ENCODE data around the gene KEL.

The KEL gene

DNA sequence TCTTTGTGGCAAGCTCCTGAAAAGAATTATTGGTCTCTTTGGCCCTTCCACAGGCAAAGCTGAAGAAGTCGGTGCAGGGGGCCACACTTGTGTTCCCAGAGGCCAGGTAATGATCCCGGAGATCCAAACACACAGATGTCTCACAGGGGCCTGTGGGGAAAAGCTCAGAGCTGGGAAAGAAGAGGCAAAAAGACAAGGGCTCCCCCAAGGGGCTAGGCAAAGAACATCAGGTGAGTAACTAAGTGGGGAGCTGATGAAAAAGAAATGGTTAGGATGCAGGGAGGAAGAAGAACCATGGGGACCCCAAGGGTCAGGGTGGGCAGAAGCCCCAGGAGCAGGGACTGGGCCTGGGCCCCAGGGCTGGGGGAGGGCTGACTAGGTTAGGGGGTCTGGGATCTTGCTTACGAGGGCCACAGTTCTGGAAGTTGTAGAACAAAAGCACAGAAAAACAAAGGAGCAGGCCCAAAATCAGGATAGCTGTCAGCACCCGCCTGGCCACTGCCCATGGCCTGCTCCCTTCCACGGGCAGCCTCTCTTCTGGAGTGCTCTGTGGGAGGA lies 1.1 kb downstream of the KEL start:
- no peak for DNase-seq (ENCODE audit: low spot score)

DNA sequence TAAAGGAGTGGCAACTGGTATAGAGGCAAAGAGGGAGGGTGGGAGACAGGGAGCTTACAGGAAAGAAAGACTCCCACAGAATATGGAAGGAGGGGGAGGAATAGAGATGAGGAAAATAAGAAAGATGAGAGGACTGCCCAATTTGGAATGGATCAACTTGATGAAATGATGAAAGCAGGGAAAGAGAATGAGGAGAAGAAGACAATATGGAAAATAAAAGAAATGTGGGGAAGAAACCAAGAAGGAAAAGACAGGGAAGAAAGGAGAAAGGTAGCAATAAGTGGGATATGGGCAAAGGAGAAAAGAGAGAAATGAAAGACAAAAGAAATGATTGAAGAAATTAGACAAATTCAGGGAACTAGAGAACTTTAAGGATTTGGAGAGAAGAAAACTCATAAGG lies 3.0 kb downstream of the KEL start:
- no peak for DNase-seq (ENCODE audit: low spot score)

DNA sequence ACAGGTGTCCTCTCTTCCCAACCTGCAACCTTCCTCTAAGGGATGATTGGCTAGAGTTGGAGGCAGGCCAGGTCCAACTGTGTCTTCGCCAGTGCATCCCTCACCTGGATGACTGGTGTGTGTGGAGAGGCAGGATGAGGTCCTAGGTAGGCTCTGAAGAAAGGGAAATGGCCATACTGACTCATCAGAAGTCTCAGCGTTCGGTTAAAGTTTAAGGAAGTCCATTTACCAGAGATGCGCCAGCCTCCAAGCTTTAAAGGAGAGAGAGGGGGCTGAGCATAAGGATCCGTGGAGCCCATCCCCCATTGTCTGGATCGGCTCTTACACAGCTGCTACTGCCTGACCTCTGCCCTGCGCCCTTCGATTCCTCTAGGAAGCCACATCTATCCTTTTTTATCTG lies 4.4 kb downstream of the KEL start:
- no peak for DNase-seq (ENCODE audit: low spot score)

DNA sequence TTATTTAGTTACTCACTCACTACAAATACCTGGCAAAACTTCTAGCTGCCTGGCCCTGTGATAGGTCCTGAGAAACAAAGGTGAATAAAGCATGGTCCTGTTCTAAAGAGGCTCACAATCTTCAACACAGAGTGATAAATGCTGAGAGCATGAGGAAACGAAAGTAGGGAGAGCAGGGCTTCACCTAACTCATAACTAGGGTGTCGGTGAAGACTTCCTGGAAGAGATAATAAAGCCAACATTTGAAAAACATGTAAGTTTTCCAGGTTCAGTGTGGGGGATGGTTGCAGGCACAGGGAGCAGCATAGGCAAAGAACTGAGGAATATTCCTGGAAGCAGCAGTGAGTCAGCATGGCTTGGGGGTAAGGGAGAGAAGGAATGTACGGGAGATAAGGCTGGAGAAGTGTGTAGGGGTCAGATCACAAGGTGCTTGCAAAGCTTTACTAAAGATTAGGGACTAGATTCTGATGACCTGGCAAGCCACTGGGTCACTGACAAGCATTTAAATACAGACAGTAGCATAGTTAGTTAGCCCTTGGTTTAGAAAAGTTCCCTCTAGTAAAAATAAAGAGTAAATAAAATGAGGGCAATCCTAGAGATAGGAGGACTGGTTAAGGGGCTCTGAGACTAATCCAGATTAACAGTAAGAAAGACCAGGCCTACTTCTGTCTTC lies 5.1 kb downstream of the KEL start:
- DNase-seq (ENCODE audit: low spot score) = no peak

DNA sequence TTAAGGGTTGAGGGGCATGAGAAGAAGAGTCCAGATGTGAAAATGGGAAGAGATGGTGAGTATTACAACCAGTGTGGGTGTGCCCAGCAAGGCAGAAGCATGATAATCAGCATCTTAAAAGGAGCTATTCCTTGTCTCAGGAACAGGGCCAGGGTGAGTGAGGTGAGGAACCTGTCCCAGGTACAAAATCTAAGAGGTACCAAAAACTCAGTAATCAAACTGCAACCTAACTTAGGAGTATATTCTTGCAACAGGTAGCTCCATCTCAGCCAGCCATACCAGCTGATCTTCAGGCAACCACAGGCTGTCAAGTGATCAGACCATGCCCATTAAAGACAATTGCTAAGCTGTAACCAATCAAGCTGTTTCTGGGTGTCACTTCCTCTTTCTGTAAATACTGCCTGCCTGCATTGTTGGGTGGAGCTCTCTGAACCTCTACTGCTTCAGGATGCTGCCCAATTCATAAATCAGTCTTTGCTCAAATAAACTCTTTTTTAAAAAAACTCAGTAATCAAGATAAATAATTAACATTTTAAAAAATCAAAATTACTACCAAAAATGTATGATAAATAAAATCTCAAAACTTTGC lies 7.4 kb downstream of the KEL start:
- DNase-seq (ENCODE audit: low spot score) = no peak

DNA sequence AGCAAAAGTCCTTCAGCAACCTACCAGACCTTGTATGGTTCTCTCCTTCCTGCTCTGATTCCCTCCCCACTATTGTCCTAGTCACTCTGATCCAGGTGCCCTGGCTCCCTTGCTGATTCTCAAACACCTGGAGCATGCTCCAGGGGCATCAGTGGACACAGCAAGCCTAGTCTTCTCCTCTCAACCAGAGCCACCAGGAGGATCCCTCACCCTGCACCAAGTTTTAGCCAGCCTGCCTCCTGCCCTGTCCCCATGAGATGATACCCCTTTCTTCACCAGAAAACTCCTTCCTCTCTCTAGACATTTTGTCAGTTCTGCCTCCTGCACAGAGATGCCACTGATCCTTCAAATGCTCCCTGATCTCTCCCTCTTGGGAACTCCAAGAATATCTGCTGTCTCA lies 11.9 kb downstream of the KEL start:
- DNase-seq (ENCODE audit: low spot score) = no peak

DNA sequence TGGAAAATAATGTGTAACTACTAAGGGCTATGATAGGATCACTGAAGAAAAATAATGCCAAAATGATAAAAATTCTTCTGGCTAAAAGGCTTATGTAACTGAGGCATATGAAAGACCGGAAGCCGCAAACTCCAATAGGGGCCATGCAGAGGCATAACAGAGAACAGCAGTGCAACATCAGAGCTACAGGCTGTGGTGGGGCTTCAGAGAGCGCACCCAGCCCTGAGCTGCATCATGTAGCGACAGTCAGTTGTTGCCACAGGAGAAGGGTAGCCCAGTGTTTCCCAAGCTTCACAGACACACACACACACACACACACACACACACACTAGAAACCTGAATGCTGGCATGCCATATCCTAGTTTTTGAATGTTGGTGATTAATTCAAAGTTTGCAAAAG lies 13.6 kb downstream of the KEL start:
- no peak for DNase-seq (ENCODE audit: low spot score)

DNA sequence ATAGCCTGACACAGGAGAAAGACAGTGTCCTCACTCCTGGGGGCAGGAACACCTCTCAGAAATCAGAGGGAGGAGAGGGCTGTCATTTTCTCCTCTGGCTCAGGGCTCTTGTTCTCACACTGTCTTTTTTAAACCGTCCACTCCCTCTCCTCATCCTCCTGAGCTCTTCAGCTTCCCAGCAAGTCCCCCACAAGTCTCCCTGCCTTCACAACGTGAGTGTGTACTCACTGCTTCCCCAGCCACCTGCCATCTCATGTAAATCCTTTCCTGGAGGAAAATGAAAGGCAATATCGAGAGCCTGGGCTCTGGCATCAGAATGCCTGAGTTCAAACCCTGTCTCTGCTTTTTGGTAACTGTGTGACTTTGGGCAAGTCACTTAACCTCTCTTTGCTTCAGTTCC lies 17.2 kb downstream of the KEL start:
- no peak for DNase-seq (ENCODE audit: low spot score)

DNA sequence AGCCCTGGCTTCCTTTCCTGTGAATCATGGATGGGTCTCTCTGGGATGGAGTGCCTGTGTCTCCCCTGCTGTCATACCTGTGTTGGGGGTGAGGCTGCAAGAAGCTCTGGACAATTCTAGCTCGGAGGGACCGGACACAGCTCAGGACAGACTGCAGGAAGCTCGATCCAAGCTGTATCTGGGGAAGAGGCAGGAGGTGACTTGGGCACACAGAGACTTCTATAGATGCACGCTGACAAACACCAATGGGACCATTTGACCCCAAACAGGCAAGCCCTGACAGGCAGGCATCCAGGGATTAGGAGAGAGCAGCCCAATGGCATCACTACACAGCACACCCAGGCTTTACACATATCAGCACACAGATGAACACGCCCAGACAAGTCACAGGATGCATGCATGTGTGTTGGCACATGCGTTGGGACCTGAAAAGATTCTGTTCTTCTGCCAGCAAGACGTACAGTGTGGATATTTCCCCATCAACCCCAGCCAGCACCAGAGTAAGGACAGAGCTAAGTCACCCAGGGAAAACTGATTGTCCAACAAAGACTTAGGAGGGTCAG lies 18.4 kb downstream of the KEL start:
- DNase-seq (ENCODE audit: low spot score) = no peak

DNA sequence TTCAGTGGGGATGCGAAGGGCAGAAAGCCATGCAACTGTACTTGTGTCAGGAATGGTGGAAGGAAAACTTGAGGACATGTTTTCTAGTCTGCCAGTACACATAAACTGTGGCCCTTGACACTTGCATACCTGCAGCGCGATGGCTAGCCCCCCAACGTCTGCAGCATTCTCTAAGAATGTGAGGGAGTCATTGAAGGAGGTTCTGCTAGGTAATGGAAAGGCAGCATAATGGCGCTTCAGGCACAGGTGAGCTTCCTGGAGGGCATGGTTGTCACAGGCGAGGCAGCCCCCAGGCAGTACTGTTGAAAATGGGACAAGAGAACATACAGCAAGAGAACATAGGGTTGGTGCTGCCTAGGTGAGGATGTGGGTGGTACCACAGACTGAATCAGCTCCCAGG lies 19.4 kb downstream of the KEL start:
- no peak for DNase-seq (ENCODE audit: low spot score)

DNA sequence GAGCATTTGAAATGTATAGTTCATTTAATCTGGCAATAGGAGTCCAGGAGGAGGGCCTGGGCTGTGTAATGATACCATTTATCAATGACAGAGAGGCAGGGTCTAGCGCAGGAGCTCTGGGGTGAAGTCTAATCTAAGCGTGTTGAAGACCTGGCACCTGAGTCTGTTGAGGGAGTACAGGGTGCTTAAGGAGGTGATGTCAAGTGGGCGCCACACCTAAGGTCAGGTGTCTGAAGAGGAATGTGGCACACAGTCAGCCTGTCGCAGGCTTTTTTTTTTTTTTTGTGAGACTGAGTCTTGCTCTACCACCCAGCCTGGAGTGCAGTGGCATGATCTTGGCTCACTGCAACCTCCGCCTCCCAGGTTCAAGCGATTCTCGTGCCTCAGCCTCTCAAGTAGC lies 20.6 kb downstream of the KEL start:
- DNase-seq (ENCODE audit: low spot score) = no peak

DNA sequence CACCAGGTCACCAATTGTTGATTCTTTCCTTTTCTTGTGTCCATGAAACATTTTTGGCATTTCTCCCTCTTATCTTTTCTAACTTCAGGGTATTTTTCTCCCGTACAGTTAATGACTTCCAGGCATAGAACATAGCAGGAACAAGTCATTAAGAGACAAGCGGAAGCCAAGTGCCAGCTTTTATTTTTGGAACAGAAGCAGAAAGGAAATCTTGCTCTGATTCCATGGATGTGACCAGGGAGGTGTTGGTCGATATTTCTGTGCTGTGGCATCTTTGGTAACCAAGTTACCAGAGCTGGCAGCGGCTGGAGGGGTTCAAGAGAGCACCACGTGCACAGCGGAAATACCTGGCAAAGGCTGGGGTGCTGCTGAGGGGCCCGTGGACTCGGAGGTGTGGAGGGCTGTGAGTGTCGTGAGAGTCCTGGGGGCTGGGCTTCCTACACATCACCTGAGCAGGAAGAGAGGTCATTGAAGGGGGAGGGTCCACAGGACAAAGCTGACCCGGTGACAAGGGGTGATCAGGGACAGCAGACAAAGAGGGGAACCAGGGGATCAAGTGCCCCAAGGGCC lies 21.1 kb downstream of the KEL start:
- DNase-seq (ENCODE audit: low spot score) = no peak

DNA sequence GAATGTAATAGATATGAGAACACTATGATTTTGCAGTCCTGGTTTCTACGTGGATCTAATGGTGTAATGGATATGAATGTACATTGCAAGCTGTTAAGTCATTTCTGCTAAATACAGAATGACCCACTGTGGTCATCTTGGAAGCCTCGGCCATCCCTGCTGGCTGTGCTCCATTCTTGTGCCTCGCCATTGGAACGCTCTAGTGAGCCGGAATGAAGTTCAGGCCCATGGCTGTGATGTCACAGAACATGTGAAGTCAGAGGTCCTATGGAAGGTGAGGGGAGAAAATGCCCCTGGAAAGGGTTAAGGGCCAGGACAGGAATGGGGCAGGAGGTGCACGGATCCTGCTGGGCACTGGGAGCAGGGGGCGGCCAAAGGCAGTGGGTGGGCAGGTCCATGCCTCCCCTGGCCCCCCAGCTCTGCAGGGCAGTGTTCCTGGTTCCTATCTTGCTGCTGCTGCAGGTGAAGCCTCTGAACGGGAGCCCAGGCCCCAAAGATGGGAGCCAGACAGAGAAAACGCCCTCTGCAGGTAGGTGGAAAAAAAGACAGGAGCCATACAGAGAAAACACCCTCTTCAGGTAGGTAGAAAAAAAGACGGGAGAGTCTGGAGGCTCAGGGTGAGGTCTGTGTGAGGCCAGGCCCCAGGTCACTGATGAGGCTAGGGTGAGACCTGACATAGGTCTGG lies 22.8 kb downstream of the KEL start, which contains the start of gene LLCFC1:
LLCFC1 (plus strand) TSS at position 259 of the 685 bp plus-strand sequence; CDS start at position 397, 138 bp downstream.
- DNase-seq (ENCODE audit: low spot score) = no peak

DNA sequence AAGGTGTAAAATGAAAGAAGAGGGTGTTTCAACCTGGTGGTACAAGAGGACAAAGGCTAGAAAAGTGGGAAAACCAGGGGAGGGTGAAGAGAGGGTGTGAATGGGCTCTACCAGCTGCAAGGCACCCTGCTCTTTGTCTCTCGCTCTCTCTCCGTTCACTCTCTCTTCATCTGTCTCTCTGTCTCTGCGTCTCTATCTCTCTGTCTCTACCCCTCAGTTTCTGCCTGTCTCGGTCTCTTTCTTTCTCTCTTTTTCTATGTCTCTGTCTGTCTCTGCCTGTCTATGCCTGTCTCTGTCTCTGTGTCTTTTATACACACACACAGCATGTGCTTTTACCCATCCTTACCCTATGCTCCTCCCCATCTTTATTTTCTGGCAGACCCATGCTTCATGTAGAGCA lies 23.6 kb downstream of the KEL start:
- no peak for DNase-seq (ENCODE audit: low spot score)

DNA sequence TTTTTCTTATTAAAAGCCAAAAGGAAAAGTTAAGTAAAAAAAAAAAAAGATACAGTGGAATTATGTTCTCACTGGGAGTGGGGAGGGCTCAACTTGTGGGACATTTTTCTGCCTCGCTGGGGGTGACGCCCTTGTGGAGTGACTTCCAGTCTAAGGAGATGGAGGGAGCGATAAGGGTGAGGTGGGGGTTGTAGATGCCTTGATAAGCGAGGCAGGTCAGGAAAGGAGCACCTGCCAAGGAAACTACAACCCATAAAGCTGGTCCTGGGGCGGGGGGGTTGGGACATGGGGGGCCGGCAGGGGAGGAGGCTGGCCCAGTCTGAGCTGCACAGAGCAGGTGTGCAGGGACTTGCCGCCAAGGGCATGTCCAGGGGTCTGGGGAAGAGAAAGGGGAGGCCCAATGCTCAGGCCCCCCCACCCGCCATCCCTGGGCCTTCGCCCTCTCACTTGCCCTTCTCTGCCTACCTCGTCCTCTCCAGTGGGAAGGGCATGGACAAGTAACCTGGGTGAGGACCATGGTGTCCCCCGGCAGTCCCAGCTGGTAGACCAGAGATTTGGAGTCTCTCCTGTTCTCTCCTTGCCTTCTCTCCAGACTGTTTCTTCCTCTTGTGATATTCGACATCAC lies 26.1 kb downstream of the KEL start:
- no peak for DNase-seq (ENCODE audit: low spot score)

DNA sequence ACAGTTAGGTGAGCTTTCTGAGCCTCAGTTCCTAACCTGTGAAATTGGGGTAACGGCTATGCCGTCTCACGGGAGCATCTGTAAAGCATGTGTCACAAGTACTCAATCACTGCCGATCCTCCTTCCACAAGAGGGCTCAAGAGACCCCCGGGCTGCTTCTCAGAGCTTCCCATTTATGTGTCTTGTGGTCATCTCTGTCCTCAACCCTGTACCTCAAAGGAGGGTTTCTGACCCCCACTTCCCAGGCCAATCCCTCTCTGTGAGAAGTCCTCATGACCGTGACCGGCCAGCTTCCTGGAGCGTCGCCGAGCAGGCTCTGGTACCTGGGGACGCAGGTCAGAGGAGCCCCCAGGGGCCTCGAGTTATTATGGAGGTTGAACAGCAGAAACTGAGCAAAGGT lies 28.1 kb downstream of the KEL start:
- DNase-seq (ENCODE audit: low spot score) = no peak

DNA sequence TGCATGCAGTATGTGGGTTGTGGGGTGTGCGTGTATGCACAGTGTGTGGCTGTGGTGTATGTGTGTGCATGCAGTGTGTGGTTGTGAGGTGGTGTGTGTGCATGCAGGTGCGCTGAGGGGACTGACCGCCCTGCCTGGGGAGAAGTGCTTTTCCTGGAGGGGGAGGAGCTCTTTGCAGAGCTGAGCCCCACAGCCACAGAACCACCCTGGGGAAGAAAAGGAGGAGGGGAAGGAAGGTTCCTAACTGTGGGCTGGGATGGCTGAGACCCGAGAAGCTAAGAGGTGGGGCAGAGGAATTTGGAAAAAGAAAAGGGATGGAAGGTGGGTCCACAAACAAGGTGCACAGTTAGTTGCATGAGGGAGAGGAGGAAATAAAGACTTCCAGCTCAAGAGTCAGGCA lies 28.5 kb downstream of the KEL start, which contains the start of gene TRPV5:
TRPV5 (minus strand) TSS at position 123 of the 400 bp plus-strand sequence. CDS start 287 bp downstream, outside the sequence.
- DNase-seq (ENCODE audit: low spot score) = no peak

DNA sequence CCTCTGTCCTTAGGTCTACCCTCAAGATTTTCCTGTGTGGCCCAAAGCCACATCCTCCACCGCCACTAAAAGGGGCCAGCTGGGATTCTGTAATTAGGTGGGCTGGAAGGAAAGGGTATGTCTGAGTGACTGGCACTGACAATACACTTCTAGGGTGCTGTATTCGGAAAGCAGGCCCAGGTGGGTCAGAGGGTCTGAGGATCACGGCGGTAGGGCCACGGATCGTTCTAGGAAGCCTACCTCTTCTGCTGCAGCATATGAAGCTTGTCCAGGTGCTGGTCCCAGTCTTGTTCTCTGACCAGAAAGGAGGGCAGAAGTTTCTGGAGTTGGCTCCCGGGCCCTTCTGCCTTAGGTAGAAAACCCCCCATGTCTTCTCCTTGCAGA lies 29.1 kb downstream of the KEL start:
- no peak for DNase-seq (ENCODE audit: low spot score)

DNA sequence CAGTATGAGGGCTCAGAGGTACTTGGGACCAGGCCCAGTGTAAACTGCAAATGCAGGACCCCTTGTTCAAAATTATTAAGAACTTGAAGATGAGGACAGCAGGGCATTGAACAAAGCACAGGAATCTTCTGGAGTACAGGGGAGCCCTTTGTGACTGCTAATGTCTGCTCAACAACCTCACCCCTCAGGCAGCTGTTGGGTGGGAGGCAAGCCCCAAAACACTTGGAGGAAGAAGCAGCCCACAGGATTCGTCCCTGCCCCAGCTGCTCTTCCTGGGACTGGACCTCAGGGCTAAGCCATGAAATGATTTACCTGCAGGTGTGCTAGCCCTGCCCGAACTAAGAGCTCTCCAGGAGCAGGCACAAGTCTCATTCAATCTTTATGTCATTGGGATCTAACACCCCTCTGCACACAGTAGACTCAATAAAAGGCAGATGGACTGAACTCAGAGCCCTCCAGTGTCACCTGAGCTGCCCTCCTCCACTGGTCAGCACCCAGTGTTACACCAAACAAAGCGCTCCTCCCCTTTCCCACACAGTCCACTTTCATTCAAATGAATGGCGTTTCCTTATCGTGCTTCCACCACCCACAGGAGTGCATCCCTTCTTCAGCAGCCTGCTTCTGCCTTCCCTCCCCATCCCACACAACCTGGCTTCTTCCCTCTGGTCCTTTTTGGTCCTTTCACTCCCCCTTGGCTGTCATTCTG lies 29.6 kb downstream of the KEL start:
- DNase-seq (ENCODE audit: low spot score) = no peak

DNA sequence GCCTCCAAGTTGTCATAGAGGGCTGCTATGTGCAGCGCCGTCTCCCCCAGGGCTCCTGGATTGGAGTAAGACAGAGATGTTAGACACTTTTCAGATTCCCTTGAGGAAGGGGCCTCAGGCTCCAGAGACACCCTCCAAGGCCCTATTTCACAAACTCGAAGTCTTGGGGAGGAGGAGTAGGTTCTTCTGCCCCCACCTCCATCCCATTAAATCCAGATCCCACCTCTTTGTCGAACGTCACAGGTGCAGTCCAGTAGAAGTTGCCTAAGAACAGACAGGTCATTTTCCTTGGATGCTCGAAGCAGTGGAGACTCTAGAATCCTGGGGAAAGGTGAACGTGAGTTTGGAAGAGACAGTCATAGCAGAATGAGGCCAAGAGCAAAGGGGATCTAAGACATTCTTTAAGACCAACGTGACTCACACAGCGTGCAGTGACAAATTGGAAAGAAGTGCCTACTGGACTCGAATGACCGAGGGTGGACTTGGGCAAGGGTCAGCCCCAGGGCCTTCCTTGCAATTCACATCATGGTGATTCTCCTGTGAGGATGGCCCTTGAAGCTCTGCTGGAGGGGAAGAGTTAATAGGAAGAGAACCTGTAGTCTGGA lies 31.9 kb downstream of the KEL start:
- no peak for DNase-seq (ENCODE audit: low spot score)

DNA sequence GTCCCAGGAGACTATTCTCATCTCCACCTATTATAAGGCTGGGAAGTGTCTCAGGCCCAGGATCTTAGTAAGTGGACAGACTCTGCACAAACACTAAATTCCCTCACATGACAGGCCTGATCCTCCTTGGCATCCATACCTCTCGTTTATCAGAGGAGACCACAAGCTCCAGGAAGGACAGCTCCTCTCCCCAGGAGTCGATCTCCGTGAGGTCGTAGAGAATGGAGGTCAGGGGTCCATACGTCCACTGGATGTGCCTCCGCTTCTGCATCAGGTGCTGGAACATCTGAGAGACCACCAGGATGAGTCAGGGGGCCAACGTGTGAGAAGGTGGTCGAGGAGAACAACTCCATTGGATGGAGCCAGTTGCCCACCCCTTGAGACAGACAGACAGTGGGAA lies 34.2 kb downstream of the KEL start:
- no peak for DNase-seq (ENCODE audit: low spot score)
